Thyroid gland (tissue), 4 donors: Measurements from ENCODE around the gene CHD6. TPM values are rescaled to one million over a fixed set of nuclear protein-coding genes. Genes with fewer than 3 reads are reported as not detected.

Experiments
- DNase-seq, 2 donors: peaks; one replicate each; pipeline ENCODE4 v3.0.0-alpha.2; 2019
- H3K27ac ChIP-seq, 3 donors: fragments of 200-600 bp; sonication (generic); 1 replicate in 2 of 3; 2 replicates in 1 of 3; pipeline ENCODE4 v1.5.1; 2016 to 2019; ENCODE audit warnings: mild to moderate bottlenecking in 1 of 3, moderate library complexity in 1 of 3
- H3K27me3 ChIP-seq: fragments of 200-600 bp; sonication (generic); one replicate; pipeline ENCODE4 v1.5.1; 2019
- H3K36me3 ChIP-seq, 2 donors: fragments of 200-600 bp; sonication (generic); one replicate each; pipeline ENCODE4 v1.5.1; 2016 to 2019
- H3K4me1 ChIP-seq, 2 donors: fragments of 200-600 bp; sonication (generic); one replicate each; pipeline ENCODE4 v1.5.1; 2017 to 2019
- H3K4me3 ChIP-seq, 3 donors: fragments of 200-600 bp; sonication (generic); replicated peaks in 1 of 3; 1 replicate in 2 of 3; 2 replicates in 1 of 3; pipeline ENCODE4 v1.5.1; 2016; ENCODE audit warnings: mild to moderate bottlenecking in 1 of 3
- H3K9me3 ChIP-seq: fragments of 200-600 bp; sonication (generic); one replicate; pipeline ENCODE4 v1.5.1; 2017
- POLR2A ChIP-seq, 2 donors: fragments of 450-650 bp; IDR thresholded peaks; one replicate each; pipeline ENCODE4 v1.6.1; 2017; ENCODE audit warnings: antibody characterized with exemption in 2 of 2, mild to moderate bottlenecking in 2 of 2, moderate library complexity in 1 of 2
- WGBS, 2 donors: methylation state at CpG; one replicate each; pipeline ENCODE4 v1.1.5; 2017; 5-methylcytosine and 5-hydroxymethylcytosine counted together
- intact Hi-C: fragments of 100-400 bp; cut with DNase I; formaldehyde crosslinking; loops from one replicate; pipeline ENCODE4 v1.15.1; 2023
- total RNA-seq, 4 donors: library from RNA; depleted of rRNA; stranded (reverse); fragments of >200 nt; gene quantifications; one replicate each; pipeline ENCODE4 v1.2.3, GENCODE V29; 2016
- TF ChIP-seq, protein P1 (sequence below), 6 experiments: fragments of 200-600 bp in 3 of 6; fragments of 450-650 bp in 3 of 6; sonication (generic) in 3 of 6; IDR thresholded peaks; one replicate each; pipeline ENCODE4 v1.5.1; 2016 to 2019; ENCODE audit warnings: antibody characterized with exemption in 6 of 6, mild to moderate bottlenecking in 2 of 6, inconsistent platforms in 1 of 6, moderate library complexity in 1 of 6

The CHD6 gene
- total RNA-seq, 4 donors from 2014 or later: 58.0 to 104 (median 81.6) TPM

- intact Hi-C loops: no loop called here
- TF ChIP-seq, protein P1, sequence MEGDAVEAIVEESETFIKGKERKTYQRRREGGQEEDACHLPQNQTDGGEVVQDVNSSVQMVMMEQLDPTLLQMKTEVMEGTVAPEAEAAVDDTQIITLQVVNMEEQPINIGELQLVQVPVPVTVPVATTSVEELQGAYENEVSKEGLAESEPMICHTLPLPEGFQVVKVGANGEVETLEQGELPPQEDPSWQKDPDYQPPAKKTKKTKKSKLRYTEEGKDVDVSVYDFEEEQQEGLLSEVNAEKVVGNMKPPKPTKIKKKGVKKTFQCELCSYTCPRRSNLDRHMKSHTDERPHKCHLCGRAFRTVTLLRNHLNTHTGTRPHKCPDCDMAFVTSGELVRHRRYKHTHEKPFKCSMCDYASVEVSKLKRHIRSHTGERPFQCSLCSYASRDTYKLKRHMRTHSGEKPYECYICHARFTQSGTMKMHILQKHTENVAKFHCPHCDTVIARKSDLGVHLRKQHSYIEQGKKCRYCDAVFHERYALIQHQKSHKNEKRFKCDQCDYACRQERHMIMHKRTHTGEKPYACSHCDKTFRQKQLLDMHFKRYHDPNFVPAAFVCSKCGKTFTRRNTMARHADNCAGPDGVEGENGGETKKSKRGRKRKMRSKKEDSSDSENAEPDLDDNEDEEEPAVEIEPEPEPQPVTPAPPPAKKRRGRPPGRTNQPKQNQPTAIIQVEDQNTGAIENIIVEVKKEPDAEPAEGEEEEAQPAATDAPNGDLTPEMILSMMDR (IDR thresholded peaks at IDR 0.05): no peak
- TF ChIP-seq POLR2A (IDR thresholded peaks at IDR 0.05): no peak
Measured at GRCh38 chr20:41376349-41376748, 241.8 kb downstream of the CHD6 start.

DNA sequence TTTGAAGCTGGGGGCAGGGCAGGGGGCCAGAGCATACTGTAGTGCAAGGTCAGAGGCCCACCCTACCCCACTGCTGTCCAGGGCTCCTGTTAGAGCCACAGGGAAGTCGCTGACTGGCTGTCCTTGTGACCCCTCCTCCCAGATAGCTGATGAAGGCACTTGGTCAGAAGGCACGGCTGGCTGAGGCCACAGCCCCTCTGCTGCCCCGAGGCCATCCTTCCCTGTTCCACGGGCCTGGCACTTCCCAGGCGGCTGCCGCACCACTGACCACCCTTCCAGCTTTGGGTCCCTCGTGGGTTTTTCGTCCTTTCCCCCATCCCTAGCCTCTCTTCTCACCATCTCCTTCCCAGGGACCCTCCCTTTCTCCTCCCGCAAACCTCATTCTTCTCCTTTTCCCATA lies 242.3 kb downstream of the CHD6 start:
- TF ChIP-seq POLR2A (IDR thresholded peaks at IDR 0.05): no peak
- TF ChIP-seq, protein P1 (IDR thresholded peaks at IDR 0.05): no peak
- intact Hi-C loops: no loop called here
- no peak overlapping the region for H3K27ac ChIP-seq

More at GRCh38 chr20:41376349-41376748, 241.8 kb downstream of the CHD6 start:
- no peaks in the 10 kb centered on the region for H3K9me3 ChIP-seq
- no peak for DNase-seq
- H3K36me3 ChIP-seq: no peaks in the 10 kb centered on the region
- 89 to 91% methylated on average over 5 of the region's 5 CpGs for WGBS, 2 donors
- no peak overlapping the region for H3K4me3 ChIP-seq
- no peak overlapping the region for H3K27ac ChIP-seq
- H3K4me1 ChIP-seq: no peaks in the 10 kb centered on the region
- H3K27me3 ChIP-seq: no peaks in the 10 kb centered on the region

DNA sequence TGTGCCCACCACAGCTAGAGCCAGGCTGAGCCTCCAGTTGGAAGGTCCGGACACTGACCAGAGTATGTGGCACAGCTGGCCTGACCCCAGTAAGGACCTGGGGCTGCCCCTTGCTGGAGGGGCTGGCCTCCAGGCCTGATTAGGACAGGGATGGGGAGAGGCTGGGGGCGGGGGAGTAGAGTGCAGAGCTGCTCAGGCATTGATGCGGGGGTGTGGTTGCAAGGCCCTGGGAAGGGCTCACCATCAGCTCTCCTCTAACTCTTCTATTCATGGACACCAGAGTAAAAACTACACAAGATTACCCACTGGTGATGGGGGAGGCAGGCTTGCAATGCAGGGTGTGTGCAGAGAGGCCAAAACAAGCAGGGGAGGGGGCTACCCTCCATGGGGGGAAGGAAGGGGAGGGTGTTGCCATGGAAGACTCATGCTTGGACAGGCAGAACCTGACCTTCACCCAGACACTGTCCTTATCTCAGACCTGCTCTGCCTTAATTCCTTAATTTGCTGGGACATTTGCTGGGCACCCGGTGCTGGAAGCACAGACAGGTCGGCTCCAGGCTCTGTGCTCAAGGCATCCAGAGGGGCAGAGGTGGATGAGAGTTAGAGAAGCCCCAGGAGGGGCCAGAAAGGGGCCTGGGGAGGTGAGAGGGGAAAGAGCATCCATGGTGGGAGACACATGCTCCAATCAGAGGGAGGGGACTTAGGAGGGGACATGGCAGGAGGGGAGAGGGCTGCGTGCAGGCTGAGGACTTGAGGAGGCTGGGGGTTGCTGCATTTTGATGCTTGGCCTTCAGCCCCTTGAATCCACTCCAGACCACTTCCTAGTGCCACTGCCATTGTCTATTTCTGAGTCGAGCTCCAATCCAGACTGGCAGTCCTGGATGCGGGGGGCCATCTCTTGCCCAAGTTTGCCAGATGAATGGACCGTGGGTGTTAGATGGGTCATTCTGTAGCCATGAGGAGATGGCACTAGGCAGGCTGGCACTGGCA lies 244.0 kb downstream of the CHD6 start:
- 81 to 91% methylated on average over 9 of the region's 9 CpGs for WGBS, 2 donors
- intact Hi-C loops: no loop called here

More for the DNA sequence above, 242.3 kb downstream of the CHD6 start:
- no peak overlapping the region for H3K4me3 ChIP-seq
- no peaks in the 10 kb centered on the region for H3K36me3 ChIP-seq
- H3K4me1 ChIP-seq: no peaks in the 10 kb centered on the region
- no peaks in the 10 kb centered on the region for H3K27me3 ChIP-seq
- WGBS, 2 donors: 81 to 86% methylated on average over 8 of the region's 9 CpGs
- no peak for DNase-seq
- no peaks in the 10 kb centered on the region for H3K9me3 ChIP-seq

GRCh38 chr20:41373251-41373783 lies 244.9 kb downstream of the CHD6 start:
- H3K9me3 ChIP-seq: no peaks in the 10 kb centered on the region
- no peaks in the 10 kb centered on the region for H3K36me3 ChIP-seq
- H3K4me3 ChIP-seq: no peak overlapping the region
- no peak overlapping the region for H3K27ac ChIP-seq
- 80 to 82% methylated on average over 11 of the region's 11 CpGs for WGBS, 2 donors
- H3K4me1 ChIP-seq: no peaks in the 10 kb centered on the region
- TF ChIP-seq, protein P1 (IDR thresholded peaks at IDR 0.05): no peak
- no peak for TF ChIP-seq POLR2A (IDR thresholded peaks at IDR 0.05)
- intact Hi-C loops: no loop called here
- DNase-seq: no peak
- no peaks in the 10 kb centered on the region for H3K27me3 ChIP-seq

More for the DNA sequence above, 244.0 kb downstream of the CHD6 start:
- no peak overlapping the region for H3K4me3 ChIP-seq
- no peak overlapping the region for H3K27ac ChIP-seq
- no peaks in the 10 kb centered on the region for H3K27me3 ChIP-seq
- no peaks in the 10 kb centered on the region for H3K4me1 ChIP-seq
- no peak for TF ChIP-seq POLR2A (IDR thresholded peaks at IDR 0.05)
- TF ChIP-seq, protein P1 (IDR thresholded peaks at IDR 0.05): no peak
- DNase-seq: no peak
- no peaks in the 10 kb centered on the region for H3K9me3 ChIP-seq
- H3K36me3 ChIP-seq: no peaks in the 10 kb centered on the region

DNA sequence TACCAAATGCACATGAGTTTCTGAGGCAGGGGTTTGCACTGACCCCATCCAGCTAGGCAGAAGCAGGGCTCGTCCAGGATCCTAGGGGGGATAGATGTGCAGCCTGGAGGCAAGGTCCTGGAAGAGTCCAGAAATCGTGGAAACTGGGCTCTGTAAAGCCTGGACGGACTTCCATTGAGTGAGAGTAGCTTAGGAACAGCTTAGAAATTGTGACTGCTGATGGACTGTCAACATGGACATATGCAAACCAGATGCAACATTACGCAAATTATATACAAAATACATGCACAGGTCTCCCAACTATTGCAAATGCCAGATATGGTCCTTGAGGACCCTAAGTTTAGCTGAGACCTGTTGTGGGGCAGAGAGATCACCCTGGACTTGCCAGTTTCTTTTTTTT lies 246.8 kb downstream of the CHD6 start:
- no peaks in the 10 kb centered on the region for H3K4me1 ChIP-seq
- WGBS, 2 donors: 93 to 94% methylated on average over 4 of the region's 4 CpGs

More for the DNA sequence above, 246.8 kb downstream of the CHD6 start:
- no peaks in the 10 kb centered on the region for H3K36me3 ChIP-seq
- H3K9me3 ChIP-seq: no peaks in the 10 kb centered on the region
- no peak overlapping the region for H3K27ac ChIP-seq
- no peak for TF ChIP-seq POLR2A (IDR thresholded peaks at IDR 0.05)
- TF ChIP-seq, protein P1 (IDR thresholded peaks at IDR 0.05): no peak
- DNase-seq: no peak
- H3K4me3 ChIP-seq: no peak overlapping the region
- H3K27me3 ChIP-seq: no peaks in the 10 kb centered on the region
- intact Hi-C loops: no loop called here
